Eye (tissue), 1 donor: ENCODE measurements around the gene CACNA1D.
A peak's percentile ranks its signal among the peaks of the same experiment; 100 is the strongest.
"Not testable (repeated sequence)": the region's sequence is repeated elsewhere in the genome, so short reads cannot be mapped to it uniquely, and the experiment has no call there.

Experiments
- DNase-seq: peaks from one replicate; pipeline ENCODE4 v3.0.0-alpha.2; 2015

CACNA1D gene

DNA sequence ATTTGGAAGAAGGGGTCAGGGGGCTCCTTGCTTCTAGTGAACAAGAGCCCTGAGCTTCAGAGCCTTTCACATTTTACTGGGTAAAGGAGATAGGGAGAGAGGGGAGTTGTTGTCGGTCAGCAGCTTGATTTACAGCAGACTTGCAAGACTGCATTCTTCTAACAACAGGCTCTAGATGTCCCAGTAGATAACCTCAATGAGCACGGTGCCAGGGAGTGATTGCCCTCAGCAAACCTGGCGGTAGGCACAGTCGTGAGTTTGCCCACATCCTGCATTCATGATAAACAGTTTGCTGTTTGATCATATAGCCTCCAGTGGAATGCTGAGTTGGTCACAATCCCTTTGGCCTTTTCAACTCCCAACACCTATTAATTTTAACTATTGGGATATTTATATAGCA, 170.4 kb downstream of the CACNA1D start:
- DNase-seq = not testable (repeated sequence)

DNA sequence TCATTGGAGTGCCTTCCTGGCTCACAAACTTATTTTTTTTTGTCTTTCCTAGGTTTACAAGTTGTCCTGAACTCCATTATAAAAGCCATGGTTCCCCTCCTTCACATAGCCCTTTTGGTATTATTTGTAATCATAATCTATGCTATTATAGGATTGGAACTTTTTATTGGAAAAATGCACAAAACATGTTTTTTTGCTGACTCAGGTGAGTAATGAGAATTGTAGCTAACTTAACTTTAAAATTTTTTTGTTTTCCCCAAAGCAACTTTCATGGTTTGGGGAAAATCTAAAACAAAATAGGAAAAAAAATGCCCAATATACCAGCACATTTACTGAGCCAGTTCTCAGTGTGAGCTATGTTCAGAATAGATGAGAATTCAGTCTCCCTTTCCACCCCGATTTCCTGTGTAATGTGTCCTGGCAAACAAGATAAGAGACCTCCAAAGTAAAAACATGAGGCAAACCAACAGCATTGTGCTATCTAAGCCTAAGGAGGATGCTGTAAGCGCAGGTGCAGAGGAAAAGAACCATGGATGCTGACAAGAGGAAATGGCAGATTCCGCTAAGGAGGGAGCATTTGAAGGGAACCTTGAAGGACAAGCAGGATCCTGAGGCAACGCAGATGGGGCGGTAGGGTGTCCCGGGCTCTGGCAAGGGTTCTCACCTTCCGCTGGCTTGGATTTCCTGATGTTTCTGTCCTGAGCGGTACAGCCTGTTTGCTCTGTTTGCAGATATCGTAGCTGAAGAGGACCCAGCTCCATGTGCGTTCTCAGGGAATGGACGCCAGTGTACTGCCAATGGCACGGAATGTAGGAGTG, 171.4 kb downstream of the CACNA1D start:
- no peak for DNase-seq

DNA sequence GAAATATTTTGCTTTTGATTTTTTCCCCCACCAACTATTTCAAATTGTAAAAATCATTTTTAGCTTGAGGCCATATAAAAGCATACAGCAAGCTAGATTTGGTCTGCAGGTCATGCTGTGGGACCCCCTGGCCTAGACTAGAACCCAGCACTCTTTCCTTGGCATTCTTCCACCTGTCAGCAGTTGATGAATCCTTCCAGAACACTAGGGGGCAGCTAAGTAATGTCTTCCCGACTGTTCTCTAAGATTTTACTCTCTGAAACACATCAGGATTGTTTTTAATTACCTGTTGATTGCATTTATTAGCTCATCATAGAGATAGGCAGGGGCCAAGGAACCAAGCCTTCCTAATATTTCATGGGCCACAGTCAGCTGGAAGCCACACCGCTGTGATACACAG, 174.5 kb downstream of the CACNA1D start:
- no peak for DNase-seq

DNA sequence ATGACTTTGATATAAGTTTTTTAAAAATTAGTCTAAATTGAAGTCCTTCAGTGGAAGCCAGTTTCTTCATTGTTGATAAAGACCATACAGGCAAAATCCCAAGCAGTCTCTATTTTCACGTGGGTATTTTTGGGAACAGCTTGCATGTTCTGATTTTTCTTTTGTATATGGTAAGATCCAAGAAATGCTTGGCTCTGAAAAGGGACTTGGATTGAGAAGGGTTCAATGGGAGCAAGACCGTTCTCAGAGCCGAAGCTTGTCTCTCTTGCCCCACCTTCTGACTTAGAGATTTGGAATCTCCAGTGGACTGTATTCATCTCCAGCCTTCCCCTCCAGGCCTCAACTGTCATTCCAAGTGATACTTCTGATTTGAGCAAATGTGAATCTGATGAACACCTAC, 176.3 kb downstream of the CACNA1D start:
- no peak for DNase-seq

DNA sequence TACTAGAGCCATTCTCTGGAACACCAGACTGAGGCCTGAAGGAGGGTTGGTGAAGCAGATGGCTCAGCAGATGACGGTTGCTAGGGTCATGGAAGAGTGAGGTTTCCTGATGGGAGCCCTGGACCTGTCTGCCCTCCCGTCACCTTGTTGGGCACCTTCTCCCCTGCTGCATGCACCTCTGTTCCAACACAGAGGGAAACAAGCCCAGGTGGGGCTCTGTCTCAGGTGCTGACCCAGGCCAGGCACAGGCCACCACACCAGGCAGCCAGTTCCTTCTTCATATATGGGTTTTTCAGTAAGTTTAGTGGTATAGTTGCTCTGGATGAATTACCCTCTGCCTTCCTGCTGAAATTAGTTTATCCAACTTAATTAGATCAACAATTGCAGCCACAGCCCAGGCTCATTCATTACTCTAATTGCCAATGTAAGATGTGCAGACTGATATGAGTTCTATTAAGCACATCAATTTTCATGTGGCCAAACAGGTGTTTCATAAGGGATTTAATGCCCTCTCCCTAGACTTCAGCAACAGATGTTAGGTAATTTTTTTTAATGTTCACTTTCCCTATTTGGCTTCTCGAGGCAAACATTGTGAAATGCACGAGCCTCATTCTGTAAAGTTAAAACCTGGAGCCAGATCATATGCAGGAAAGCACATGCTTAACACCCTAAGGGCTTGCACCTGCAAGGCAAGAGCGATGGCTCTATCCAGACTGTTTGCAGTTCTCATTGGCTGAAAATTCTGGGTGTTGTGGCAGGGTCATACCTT, 177.0 kb downstream of the CACNA1D start:
- no peak for DNase-seq

DNA sequence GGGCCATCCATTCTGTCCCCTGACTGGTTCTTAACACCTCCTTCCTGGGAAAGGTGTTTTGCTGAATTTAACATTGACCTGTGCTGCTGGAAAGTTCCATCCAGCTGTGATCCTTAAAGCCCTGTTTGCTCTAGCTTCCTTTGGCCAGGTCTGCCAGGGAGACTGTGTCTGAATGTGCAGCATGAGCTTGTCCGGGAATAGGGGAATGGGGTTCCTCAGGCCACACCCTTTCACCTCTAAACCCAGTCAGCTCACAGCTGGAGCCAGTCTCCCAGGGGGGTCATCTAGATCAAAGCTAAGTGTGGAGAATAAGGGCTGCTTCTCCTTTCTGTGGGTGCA, 177.5 kb downstream of the CACNA1D start:
- no peak for DNase-seq

DNA sequence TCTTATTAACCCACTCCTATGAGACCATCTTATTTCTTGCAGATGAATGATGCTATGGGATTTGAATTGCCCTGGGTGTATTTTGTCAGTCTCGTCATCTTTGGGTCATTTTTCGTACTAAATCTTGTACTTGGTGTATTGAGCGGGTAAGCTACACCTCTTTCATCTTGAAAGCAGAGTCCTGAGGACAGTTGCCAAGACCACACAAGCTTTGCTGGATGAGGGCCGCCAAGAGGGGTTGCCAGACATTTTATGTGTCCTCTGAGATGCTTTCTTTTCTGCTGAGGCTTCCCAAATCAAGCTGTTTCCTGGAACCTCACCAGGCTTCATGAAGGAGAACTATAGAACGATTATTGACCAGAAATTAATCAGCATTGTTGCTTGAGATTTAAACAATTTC, 178.6 kb downstream of the CACNA1D start:
- peak; percentile 43 for DNase-seq

DNA sequence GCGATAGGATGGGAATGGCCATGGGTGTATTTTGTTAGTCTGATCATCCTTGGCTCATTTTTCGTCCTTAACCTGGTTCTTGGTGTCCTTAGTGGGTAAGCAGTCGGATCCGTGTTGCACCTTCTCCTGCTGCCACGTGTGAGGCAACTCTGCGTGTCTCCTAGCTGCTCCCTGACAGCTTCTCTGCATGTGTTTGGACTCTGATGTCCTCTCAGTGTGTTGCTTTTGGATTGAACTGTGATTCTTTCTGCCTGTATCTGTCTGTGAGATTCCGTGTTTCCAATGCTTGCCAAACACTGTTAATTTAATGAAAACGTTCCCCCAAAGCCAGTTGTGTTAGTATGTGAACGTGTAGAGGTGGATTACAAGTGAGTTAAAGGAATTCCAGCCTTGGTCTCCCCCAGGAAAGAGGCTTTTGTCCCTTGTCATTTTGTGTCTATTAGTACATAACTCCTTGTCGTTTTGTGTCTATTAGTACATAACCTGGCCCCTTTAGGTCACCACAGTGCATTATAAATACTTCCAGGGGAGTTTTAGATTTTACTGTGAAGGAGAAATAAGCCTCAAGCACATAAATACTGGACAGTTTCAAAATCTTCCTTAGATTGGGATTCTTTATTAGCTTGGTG, 179.4 kb downstream of the CACNA1D start:
- no peak for DNase-seq

DNA sequence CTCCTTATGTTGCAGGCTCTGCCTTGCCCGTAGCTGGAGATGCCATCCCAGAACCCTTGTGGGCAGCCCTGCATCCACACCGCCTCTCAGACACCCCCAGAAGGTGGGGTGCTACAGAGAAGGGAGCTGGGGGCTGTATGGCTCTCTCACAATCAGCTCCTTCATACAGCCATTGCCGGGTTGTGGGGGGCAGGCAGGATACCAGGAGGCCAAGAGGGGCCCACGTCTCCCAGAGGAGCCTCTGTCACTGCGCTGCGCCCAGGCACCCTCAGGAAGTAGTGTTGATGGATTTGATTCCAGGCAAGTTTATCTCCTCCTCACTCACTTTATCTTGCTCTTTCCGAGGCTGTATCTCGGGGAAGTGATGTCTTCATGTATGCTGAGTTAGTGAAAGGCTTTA, 180.2 kb downstream of the CACNA1D start:
- DNase-seq = no peak

DNA sequence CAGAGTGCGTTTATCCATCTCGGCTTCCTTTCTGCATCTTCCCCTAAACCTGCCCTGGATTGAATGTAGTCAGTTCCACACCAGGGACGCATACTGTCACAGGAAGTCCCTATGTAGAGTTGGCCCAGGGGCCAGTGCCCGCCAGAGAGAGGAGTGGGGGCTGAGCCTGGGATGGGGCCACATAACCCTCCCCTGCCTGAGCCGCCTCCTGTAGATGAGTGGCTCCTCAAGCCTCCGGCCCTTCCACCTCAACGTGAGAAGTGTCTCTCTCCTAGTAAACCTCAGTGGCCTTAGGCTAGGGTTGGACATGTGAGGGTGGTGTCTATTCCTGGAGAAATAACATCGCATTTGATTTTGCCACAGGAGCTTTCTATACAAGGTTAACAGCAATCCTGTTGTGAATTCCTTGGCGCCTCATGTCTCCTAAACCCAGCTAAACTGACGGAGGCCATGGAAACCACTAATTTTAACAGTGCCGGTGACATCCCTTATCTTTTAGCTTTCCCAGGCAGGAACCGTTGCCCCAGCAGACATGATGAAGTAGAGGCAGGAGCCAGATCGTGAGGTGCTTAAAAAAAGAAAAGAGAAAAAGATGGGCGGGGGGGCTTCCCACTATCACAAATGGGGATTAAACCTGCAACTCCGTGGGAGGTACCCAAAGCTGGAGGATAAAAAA, 180.7 kb downstream of the CACNA1D start:
- DNase-seq = no peak

DNA sequence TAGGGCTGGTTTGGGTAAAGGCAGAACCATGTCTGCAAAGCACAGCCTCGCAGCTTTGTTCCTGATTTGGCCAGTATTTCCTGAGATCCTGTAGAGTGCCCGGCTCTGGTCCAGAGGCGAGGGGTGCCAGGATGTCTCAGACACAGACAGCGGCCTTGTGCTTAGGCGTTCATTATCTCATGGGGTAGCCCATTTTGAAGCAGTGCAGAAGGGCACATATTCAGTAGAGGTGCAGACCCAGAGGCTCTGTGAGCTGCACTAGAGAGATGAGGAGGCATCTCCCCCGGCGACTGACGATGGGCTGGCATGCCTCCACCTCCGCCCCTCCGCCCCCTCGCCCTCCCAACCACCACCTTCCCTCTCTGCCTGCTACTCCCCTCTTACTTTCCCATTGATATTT, 181.5 kb downstream of the CACNA1D start:
- DNase-seq = no peak

DNA sequence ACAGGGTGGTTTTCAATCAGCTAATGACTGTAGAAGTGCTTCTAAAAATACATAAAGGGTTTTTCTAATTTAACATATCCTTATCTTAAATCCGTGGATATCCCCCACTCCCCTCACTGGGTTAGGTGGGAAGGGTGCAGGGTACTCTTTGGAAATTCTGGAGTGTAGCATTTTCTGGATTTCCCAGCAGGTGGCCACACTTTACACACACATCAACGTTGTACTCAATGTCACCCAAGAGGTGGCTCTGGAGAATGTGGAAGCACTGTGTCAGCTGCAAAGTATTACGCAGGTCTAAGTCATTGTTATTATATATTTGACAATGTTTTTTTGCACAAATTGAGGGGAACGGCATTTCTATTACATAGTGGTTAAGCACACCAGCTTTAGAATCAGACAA, 183.0 kb downstream of the CACNA1D start:
- DNase-seq = no peak

DNA sequence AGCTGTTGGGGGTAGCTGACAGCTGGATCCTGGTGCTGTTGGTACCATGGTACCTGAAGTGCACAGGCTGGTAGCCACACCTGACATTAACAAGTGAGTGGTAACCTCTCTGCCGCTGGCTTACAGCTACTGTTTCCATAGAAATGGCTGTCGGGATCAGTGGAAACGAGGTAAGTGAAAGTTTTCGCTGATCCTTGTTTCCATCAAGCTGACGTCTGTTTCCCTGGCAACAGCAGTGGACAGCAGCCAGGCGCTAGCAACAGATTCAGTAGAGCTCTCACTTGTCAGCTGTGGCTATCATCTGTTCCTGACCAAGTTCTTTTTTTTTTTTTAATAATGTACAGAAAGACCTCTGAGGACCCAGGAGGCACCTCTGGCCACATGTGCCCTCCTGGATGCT, 185.6 kb downstream of the CACNA1D start:
- DNase-seq = peak; percentile 88

DNA sequence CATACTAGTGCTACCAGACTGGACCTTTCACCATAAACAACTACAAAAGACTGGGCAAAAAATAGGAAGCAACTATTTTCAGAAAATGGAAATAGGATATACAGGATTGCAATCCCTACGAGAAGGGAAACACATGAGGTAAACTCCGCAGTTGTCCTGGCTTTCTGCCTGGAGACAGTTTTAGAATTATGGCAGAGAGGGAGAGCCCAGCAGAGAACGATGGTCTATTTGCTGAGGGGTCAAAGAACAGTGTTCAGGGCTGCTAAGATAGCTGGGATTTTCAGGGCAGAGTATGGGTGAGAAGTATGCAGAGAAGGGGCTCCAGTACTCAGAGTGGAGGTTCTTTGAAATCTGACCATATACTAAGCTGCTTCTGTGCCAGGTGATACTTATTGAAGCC, 188.4 kb downstream of the CACNA1D start:
- DNase-seq = no peak

DNA sequence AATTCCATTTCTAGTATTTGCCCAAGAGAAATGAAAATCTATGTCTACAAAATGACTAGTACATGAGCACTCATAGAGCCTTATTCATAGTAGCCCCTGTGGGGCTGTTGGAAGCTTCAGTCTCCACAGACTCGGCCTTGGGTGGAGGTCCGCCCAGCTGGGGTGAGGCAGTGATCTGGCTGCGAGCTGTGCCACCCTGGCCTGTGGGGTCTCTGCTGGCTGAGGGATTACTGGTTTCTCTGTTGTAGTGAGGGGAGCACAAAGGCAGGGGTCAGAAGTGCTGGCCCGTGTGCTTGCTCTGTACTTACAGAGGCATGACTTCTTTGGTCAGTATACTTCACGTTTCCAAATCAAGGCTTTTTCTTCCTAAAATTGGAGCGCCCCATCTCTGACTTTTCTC, 193.7 kb downstream of the CACNA1D start:
- no peak for DNase-seq

DNA sequence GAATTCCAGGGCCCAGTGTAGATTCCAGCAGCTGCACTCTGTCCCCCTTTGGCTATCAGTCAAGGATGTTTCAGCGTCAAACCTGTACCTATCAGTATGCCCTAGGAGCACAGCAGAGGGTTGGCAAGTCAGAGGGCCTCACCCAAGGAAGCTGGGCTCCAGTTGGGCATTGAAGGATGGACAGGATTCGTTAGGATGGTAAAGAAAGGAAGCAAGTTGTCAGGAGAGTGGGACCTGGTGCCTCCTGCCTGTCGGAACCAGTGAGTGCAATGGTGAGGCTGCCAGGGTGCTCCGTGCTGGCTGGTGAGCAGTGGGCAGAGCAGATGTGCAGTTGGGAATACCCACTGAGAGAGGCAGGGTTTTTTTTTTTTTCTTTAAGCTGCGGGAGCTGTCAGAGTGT, 194.6 kb downstream of the CACNA1D start:
- DNase-seq = no peak

DNA sequence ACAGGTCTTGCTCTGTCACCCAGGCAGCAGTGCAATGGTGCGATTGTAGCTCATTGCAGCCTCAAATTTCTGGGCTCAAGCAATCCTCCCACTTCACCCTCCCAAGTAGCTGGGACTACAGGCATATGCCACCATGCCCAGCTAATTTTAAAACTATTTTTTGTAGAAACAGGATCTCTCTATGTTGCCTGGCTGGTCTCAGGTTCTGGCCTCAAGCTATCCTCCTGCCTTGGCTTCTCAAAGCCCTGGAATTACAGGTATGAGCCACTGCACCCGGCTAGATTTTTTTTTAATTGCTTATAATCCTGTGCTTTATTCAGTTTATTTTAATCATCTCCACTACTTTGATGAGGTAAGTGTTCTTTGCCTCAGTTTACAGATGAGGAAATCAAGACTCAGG, 195.3 kb downstream of the CACNA1D start:
- DNase-seq = no peak

DNA sequence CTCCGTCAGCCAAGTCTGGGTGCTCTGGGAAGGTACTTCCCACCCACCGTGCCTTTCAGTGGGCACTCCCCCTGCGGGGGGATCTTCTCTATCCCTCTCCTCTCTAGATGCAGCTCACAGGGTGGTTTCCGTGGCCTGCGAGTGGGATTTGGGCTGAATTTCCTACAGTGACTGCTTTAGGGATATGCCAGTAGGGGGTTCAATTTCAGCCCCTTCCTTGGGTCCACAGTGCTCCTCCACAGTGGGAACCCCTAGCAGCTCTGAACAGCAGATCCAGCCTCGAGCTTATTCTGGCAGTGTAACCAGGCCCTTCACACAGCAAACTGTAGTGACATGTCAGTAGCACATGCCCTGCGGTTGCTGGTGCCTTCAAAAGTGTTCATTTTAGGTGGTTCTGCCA, 196.1 kb downstream of the CACNA1D start:
- DNase-seq = no peak

DNA sequence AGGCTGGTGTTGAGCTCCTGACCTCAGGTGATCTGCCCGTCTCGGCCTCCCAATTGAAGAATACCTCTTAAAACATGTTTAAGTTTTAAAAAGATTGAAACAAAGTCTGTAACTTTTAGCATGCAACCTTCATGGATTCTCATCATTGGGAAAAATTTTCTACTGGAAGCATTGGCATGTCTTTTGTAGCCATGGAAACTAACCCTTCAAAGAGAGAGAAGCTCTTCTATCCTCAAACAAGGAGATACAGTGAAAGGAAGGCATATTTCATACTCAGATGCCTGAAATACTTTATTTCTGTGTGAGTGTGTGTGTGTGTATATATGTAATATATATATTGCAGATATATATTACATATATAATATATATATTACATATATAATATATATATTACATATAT, 196.9 kb downstream of the CACNA1D start:
- no peak for DNase-seq

DNA sequence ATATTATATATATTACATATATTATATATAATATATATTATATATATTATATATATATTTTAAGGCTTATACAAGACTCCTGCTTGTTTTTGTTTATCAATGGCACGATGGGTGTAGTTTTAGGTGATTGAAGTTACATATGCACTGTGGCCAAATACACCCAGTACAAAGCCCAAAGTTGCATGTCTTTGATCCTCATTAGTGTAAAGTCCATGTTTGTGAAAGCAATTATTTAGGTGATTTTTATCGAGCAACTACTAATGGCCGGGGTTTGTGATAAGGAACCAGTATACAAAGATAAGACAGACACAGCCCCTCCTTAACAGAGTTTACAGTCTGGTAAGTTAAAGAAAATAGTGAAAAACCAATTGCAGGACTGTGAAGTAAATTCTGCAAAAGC, 197.5 kb downstream of the CACNA1D start:
- no peak for DNase-seq

DNA sequence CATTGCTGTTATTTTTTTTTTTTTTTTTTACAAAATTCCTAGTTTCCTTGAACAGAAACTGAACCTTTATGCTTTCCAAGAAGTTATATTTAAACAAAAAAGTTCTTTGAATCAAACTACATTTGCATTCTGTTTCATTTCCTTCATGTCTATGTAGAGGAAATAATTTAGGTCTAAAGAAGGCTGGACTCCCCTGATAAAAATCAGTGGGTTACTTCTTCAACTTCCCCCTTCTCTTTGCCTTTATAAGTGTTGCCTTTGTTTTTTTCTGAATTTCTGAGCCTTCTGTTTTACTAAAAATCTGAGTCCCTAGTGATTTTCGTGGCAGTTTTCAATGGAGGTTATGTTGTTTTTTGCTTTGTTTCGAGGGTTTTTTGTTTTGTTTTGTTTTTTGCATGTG, 199.0 kb downstream of the CACNA1D start:
- DNase-seq = no peak

DNA sequence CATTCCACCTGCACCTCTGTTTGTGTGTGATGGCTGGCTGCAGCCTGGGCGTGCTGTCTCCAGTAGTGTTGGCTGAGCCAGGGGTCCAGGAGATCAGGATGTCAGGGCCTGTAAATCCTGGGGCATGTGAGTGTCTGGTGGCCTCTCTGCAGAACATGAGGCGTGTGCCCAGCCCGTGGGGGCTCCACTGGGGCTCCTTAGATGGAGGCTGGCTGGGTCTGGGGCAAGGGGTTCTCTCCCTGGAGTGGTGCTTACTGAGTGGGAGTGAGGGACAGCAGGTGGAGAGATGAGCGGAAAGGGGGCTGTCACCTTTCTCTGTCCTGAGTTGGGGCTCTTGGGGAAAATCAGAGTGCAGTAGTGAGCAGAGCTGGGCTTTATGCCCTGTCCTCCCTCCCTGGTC, 199.6 kb downstream of the CACNA1D start:
- DNase-seq = no peak

DNA sequence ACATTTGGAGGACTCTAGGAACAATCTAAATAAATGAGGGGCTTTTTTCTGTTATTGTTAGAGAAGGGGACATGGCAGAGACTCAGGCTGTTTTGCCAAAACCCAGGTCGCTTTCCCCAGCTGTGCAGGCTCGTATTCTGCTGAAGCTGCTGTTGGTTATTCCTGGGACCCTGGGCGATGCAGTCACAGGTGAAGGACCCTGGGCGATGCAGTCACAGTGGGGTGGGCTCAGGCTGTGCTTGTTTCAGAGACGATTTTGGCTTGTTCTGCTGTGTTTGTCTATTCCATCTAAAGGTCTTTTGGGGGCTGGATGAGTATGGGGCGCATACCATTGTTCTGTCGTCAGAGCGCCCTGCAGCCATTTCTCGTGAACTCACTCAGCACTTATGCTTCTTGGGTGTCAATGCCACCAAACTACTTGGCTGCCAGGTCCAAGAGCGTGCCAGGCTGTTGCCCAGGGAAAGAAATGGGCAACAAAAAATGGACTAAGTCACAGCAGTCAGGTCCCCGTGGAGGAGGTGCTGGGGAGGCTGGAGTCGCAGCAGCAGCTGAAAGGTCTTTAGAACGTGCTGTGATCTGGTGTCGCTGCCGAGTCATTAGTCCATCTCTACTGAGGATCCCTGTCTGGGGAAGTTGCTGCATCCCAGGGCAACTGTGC, 200.4 kb downstream of the CACNA1D start:
- DNase-seq = no peak
